Measurements from ENCODE around the gene CD248. TPM values are rescaled to one million over a fixed set of nuclear protein-coding genes. Genes with fewer than 3 reads are reported as not detected.
A peak's percentile ranks its signal among the peaks of the same experiment; 100 is the strongest.

Gene CD248
- total and polyA plus RNA-seq, 11 donors: 6.0 to 33.1 (median 11.8) TPM

DNA sequence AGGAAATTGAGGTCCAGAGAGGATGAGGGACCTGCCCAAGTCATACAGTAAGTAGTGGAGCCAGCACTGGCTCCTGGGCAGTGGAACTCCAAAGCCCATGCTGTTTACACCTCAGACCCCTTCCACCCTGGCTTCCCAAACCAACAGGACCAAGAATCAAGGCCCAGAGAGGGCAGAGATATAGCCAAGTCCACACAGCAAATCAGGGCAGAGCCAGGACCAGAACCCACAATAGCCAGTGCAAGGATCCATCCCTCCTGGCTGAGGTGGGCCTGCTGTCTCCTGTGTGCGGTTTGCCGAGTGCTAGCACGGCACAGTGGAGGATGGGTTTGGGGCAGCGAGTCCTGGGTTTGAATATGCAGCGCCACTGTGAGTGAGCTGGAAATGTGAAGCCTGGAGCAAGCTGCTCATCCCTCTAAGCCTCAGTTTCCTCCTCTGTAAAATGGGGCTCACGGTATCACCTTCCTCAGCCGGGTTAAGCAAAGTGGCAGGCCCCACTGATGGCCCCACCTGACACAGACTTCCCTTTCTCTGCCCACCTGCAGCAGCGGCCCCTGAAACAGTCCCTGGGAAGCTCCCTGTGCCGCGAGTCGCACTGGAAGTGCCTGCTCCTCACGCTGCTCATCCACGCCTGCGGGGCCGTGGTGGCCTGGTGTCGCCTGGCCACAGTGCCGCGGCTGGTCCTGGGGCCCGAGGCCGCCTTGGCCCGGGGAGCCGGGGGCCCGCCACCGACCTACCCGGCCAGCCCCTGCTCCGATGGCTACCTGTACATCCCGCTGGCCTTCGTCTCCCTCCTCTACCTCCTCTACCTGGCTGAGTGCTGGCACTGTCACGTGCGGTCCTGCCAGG is 22.8 kb downstream of the CD248 start:
- H3K27me3 ChIP-seq: peaks cover 6 to 42% (median 26%) of the 10 kb centered on the region in 9 donors
- WGBS, 4 donors: 75 to 84% (median 81%) methylated on average over 18 to 30 of the region's 30 CpGs
- no peak for ATAC-seq

DNA sequence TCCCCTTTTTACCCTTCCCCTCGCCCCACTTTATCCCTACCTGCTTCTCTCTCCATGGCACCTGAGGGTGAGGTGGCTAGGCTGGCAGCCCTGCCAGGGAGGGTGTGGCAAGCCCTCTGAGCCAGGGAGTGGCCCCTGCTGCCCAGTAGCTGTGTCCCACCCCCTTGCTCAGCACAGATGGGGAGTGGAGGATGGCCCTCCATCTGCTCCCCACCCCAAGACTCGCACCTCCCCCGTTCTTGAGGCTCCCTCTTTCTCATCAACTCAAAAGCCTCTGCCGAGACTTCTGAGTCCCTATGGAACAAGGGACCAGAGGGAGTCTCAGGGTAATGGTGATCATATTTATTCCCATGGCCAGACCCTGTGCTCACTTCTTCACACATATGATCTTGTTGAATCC is 23.5 kb downstream of the CD248 start:
- no peaks in the 10 kb centered on the region for H3K36me3 ChIP-seq
- ATAC-seq: no peak
- H3K27ac ChIP-seq: no peak overlapping the region
- H3K4me3 ChIP-seq: no peak overlapping the region
- TF ChIP-seq POLR2A (IDR thresholded peaks at IDR 0.05): no peak
- TF ChIP-seq CTCF (IDR thresholded peaks at IDR 0.05): no peak
- H3K27me3 ChIP-seq: peaks cover 6 to 42% (median 26%) of the 10 kb centered on the region in 9 donors
- 69 to 77% (median 71%) methylated on average over 4 of the region's 4 CpGs for WGBS, 4 donors
- no peak for DNase-seq
- intact Hi-C loops (cut with DNase I): loop anchor here in 1 of 10 donors (5.0 kb wide), 1 partner anchor 44 kb away; the partner anchor contains the start of gene RIN1
- H3K4me1 ChIP-seq: peaks cover 0 to 23% (median 9%) of the 10 kb centered on the region in 12 donors
- no peaks in the 10 kb centered on the region for H3K9me3 ChIP-seq

More for the DNA sequence above, 22.8 kb downstream of the CD248 start:
- no peak for DNase-seq
- no peaks in the 10 kb centered on the region for H3K9me3 ChIP-seq
- TF ChIP-seq POLR2A (IDR thresholded peaks at IDR 0.05): no peak
- no peak for TF ChIP-seq CTCF (IDR thresholded peaks at IDR 0.05)
- H3K4me1 ChIP-seq: peaks cover 0 to 22% (median 8%) of the 10 kb centered on the region in 12 donors
- intact Hi-C loops (cut with DNase I): loop anchor here in 1 of 10 donors (5.0 kb wide), 1 partner anchor 43 kb away; the partner anchor contains the start of gene RIN1
- H3K27ac ChIP-seq: no peak overlapping the region
- no peak overlapping the region for H3K4me3 ChIP-seq
- no peaks in the 10 kb centered on the region for H3K36me3 ChIP-seq

- intact Hi-C loops (cut with DNase I): loop anchor here in 1 of 10 donors (5.0 kb wide), 1 partner anchor 45 kb away; the partner anchor contains the start of gene RIN1
- DNase-seq (no peak), ATAC-seq (no peak)
- H3K4me3 ChIP-seq: peak overlapping the region in 2 of 12 donors; percentile 49 to 54
- TF ChIP-seq POLR2A (IDR thresholded peaks at IDR 0.05) (no peak), CTCF (IDR thresholded peaks at IDR 0.05) (no peak)
- peaks cover 6 to 42% (median 26%) of the 10 kb centered on the region in 9 donors for H3K27me3 ChIP-seq
- H3K4me1 ChIP-seq: peaks cover 0 to 30% (median 15%) of the 10 kb centered on the region in 12 donors
- WGBS, 4 donors: 53 to 60% (median 54%) methylated on average over 15 to 17 of the region's 17 CpGs
- no peaks in the 10 kb centered on the region for H3K36me3 ChIP-seq
- H3K27ac ChIP-seq: no peak overlapping the region
- H3K9me3 ChIP-seq: no peaks in the 10 kb centered on the region
These were observed 24.1 kb downstream of the CD248 start for GRCh38 chr11:66292543-66293332.

All from heart left ventricle (tissue), 16 donors.